ENCODE measurements around the gene AP1M1. TPM values are rescaled to one million over a fixed set of nuclear protein-coding genes. Genes with fewer than 3 reads are reported as not detected.

The AP1M1 gene
- total RNA-seq, 1 experiment from 2014 or later = 27.7 TPM

DNA sequence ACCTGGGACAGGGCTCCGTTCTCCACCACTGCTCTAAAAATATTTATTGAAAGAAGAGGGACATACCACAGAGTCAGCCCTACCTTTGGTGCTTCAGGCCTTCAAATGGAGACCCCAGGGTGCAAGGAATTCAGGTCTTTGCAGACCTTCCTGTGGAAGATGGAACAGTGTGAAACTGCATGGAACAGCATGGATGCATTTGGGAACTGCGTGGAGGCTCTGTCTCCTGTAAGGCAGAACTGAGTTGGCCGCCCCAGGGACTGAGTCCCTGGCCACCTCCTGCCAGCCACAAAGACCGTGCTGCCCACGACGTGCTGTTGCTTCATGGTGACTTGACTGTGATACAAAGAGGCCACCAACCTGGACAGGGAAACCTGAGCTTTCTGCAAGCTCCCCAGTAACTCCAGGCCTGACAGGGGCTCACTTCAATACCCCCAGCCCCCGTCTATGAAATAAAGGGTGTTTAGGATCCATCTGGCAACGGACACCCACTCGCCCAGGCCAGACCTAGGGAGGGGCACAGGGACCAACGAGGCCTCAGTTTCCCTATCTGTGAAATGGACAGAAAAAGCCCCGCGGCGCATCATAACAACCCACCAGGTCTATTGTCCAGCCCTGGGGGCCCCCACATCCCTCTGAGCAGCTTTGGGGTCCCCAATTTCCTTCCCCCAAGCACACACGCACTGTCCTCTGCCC lies 68.3 kb downstream of the AP1M1 start:
- H3K36me3 Mint-ChIP-seq = no peaks in the 10 kb centered on the region
- POLR2A ChIA-PET = no interaction called here
- H3K9me3 Mint-ChIP-seq = no peaks in the 10 kb centered on the region

DNA sequence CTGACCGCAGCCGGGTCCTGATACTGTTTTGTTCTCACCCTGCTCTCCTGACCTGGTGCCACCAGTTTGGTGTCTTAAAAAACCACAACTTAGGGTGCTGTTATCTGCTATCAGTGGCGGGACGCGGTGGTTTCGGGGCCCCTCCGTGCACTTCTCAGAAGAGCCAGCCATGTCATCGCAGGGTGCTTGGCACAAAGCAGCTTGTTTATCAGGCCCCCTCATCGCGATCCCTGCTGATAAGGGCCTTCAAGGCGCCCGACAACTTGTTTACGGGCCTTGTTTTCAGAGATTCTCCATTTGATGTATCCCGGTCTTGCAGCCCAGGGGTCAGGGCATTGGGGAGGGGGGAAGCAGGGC lies 68.9 kb downstream of the AP1M1 start:
- ChIA-PET CTCF (interaction anchor here (1.0 kb wide), 1 partner anchor 110 kb away, joined by 3 read pairs; no protein-coding TSS in a partner anchor), POLR2A (no interaction called here)
- DNase-seq (ENCODE audit: low spot score) (no peak), ATAC-seq (no peak)
- Mint-ChIP-seq H3K36me3 (no peaks in the 10 kb centered on the region), H3K4me3 (no peak overlapping the region), H3K27me3 (ENCODE audit: low read depth) (no peaks in the 10 kb centered on the region), H3K9me3 (no peaks in the 10 kb centered on the region), H3K27ac (no peak overlapping the region), H3K4me1 (no peaks in the 10 kb centered on the region)
- TF ChIP-seq, protein P1, sequence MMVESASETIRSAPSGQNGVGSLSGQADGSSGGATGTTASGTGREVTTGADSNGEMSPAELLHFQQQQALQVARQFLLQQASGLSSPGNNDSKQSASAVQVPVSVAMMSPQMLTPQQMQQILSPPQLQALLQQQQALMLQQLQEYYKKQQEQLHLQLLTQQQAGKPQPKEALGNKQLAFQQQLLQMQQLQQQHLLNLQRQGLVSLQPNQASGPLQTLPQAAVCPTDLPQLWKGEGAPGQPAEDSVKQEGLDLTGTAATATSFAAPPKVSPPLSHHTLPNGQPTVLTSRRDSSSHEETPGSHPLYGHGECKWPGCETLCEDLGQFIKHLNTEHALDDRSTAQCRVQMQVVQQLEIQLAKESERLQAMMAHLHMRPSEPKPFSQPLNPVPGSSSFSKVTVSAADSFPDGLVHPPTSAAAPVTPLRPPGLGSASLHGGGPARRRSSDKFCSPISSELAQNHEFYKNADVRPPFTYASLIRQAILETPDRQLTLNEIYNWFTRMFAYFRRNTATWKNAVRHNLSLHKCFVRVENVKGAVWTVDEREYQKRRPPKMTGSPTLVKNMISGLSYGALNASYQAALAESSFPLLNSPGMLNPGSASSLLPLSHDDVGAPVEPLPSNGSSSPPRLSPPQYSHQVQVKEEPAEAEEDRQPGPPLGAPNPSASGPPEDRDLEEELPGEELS (CRISPR knock-in tag; IDR thresholded peaks at IDR 0.05) = no peak
- TF ChIP-seq, protein P2, sequence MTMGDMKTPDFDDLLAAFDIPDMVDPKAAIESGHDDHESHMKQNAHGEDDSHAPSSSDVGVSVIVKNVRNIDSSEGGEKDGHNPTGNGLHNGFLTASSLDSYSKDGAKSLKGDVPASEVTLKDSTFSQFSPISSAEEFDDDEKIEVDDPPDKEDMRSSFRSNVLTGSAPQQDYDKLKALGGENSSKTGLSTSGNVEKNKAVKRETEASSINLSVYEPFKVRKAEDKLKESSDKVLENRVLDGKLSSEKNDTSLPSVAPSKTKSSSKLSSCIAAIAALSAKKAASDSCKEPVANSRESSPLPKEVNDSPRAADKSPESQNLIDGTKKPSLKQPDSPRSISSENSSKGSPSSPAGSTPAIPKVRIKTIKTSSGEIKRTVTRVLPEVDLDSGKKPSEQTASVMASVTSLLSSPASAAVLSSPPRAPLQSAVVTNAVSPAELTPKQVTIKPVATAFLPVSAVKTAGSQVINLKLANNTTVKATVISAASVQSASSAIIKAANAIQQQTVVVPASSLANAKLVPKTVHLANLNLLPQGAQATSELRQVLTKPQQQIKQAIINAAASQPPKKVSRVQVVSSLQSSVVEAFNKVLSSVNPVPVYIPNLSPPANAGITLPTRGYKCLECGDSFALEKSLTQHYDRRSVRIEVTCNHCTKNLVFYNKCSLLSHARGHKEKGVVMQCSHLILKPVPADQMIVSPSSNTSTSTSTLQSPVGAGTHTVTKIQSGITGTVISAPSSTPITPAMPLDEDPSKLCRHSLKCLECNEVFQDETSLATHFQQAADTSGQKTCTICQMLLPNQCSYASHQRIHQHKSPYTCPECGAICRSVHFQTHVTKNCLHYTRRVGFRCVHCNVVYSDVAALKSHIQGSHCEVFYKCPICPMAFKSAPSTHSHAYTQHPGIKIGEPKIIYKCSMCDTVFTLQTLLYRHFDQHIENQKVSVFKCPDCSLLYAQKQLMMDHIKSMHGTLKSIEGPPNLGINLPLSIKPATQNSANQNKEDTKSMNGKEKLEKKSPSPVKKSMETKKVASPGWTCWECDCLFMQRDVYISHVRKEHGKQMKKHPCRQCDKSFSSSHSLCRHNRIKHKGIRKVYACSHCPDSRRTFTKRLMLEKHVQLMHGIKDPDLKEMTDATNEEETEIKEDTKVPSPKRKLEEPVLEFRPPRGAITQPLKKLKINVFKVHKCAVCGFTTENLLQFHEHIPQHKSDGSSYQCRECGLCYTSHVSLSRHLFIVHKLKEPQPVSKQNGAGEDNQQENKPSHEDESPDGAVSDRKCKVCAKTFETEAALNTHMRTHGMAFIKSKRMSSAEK (CRISPR knock-in tag; IDR thresholded peaks at IDR 0.05; ENCODE audit: borderline replicate concordance) = no peak
- TF ChIP-seq, protein P3, sequence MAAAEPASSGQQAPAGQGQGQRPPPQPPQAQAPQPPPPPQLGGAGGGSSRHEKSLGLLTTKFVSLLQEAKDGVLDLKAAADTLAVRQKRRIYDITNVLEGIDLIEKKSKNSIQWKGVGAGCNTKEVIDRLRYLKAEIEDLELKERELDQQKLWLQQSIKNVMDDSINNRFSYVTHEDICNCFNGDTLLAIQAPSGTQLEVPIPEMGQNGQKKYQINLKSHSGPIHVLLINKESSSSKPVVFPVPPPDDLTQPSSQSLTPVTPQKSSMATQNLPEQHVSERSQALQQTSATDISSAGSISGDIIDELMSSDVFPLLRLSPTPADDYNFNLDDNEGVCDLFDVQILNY (CRISPR knock-in tag; IDR thresholded peaks at IDR 0.05) = no peak
- TF ChIP-seq ZNF416 (CRISPR knock-in tag; IDR thresholded peaks at IDR 0.05) = no peak
- TF ChIP-seq, protein P4, sequence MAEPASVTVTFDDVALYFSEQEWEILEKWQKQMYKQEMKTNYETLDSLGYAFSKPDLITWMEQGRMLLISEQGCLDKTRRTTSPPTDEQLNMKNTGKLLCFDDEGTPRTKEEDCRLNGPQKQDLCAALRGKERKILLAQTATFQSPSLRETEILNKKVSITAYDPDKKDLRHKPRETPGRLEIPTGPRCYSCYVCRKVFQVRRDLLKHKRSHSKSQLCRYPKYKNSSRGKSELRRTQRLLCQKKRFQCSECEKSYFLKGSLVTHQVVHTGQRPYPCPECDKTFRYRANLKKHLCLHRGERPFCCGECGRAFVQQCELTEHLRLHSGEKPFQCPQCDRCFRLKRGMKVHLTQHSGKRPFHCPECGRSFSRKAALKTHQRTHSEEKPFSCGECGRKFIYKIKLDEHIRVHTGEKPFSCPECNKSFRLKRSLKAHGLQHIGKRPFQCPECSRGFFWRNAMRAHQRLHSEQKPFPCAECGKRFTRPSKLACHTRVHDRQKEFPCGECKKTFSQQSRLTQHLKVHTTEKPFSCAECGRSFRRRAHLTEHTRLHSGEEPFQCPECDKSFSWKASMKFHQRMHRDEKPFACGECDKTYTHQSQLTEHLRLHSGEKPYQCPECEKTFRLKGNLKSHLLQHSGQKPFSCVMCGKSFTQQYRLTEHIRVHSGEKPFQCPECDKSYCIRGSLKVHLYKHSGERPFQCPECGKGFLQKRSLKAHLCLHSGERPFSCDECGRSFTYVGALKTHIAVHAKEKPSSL (CRISPR knock-in tag; conservative IDR thresholded peaks at IDR 0.05) = no peak
- TF ChIP-seq JAZF1 (CRISPR knock-in tag; IDR thresholded peaks at IDR 0.05) = no peak
- TF ChIP-seq, protein P5, sequence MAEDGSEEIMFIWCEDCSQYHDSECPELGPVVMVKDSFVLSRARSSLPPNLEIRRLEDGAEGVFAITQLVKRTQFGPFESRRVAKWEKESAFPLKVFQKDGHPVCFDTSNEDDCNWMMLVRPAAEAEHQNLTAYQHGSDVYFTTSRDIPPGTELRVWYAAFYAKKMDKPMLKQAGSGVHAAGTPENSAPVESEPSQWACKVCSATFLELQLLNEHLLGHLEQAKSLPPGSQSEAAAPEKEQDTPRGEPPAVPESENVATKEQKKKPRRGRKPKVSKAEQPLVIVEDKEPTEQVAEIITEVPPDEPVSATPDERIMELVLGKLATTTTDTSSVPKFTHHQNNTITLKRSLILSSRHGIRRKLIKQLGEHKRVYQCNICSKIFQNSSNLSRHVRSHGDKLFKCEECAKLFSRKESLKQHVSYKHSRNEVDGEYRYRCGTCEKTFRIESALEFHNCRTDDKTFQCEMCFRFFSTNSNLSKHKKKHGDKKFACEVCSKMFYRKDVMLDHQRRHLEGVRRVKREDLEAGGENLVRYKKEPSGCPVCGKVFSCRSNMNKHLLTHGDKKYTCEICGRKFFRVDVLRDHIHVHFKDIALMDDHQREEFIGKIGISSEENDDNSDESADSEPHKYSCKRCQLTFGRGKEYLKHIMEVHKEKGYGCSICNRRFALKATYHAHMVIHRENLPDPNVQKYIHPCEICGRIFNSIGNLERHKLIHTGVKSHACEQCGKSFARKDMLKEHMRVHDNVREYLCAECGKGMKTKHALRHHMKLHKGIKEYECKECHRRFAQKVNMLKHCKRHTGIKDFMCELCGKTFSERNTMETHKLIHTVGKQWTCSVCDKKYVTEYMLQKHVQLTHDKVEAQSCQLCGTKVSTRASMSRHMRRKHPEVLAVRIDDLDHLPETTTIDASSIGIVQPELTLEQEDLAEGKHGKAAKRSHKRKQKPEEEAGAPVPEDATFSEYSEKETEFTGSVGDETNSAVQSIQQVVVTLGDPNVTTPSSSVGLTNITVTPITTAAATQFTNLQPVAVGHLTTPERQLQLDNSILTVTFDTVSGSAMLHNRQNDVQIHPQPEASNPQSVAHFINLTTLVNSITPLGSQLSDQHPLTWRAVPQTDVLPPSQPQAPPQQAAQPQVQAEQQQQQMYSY (CRISPR knock-in tag; IDR thresholded peaks at IDR 0.05) = no peak
- no peak for TF ChIP-seq HMGA2 (CRISPR knock-in tag; IDR thresholded peaks at IDR 0.05)
- TF ChIP-seq, protein P6, sequence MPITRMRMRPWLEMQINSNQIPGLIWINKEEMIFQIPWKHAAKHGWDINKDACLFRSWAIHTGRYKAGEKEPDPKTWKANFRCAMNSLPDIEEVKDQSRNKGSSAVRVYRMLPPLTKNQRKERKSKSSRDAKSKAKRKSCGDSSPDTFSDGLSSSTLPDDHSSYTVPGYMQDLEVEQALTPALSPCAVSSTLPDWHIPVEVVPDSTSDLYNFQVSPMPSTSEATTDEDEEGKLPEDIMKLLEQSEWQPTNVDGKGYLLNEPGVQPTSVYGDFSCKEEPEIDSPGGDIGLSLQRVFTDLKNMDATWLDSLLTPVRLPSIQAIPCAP (CRISPR knock-in tag; IDR thresholded peaks at IDR 0.05) = no peak
- no peak for TF ChIP-seq CREM (CRISPR knock-in tag; IDR thresholded peaks at IDR 0.05)
- TF ChIP-seq, protein P7, sequence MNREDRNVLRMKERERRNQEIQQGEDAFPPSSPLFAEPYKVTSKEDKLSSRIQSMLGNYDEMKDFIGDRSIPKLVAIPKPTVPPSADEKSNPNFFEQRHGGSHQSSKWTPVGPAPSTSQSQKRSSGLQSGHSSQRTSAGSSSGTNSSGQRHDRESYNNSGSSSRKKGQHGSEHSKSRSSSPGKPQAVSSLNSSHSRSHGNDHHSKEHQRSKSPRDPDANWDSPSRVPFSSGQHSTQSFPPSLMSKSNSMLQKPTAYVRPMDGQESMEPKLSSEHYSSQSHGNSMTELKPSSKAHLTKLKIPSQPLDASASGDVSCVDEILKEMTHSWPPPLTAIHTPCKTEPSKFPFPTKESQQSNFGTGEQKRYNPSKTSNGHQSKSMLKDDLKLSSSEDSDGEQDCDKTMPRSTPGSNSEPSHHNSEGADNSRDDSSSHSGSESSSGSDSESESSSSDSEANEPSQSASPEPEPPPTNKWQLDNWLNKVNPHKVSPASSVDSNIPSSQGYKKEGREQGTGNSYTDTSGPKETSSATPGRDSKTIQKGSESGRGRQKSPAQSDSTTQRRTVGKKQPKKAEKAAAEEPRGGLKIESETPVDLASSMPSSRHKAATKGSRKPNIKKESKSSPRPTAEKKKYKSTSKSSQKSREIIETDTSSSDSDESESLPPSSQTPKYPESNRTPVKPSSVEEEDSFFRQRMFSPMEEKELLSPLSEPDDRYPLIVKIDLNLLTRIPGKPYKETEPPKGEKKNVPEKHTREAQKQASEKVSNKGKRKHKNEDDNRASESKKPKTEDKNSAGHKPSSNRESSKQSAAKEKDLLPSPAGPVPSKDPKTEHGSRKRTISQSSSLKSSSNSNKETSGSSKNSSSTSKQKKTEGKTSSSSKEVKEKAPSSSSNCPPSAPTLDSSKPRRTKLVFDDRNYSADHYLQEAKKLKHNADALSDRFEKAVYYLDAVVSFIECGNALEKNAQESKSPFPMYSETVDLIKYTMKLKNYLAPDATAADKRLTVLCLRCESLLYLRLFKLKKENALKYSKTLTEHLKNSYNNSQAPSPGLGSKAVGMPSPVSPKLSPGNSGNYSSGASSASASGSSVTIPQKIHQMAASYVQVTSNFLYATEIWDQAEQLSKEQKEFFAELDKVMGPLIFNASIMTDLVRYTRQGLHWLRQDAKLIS (CRISPR knock-in tag; IDR thresholded peaks at IDR 0.05; ENCODE audit: borderline replicate concordance) = no peak
- TF ChIP-seq, protein P8, sequence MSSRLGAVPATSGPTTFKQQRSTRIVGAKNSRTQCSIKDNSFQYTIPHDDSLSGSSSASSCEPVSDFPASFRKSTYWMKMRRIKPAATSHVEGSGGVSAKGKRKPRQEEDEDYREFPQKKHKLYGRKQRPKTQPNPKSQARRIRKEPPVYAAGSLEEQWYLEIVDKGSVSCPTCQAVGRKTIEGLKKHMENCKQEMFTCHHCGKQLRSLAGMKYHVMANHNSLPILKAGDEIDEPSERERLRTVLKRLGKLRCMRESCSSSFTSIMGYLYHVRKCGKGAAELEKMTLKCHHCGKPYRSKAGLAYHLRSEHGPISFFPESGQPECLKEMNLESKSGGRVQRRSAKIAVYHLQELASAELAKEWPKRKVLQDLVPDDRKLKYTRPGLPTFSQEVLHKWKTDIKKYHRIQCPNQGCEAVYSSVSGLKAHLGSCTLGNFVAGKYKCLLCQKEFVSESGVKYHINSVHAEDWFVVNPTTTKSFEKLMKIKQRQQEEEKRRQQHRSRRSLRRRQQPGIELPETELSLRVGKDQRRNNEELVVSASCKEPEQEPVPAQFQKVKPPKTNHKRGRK (CRISPR knock-in tag; IDR thresholded peaks at IDR 0.05; ENCODE audit: borderline replicate concordance) = no peak
- TF ChIP-seq KAT7 (CRISPR knock-in tag; IDR thresholded peaks at IDR 0.05; ENCODE audit: borderline replicate concordance) = no peak

More for the DNA sequence above, 68.3 kb downstream of the AP1M1 start:
- H3K4me1 Mint-ChIP-seq = no peaks in the 10 kb centered on the region
- TF ChIP-seq HMGA2 (CRISPR knock-in tag; IDR thresholded peaks at IDR 0.05) = no peak
- CTCF ChIA-PET = no interaction called here
- ATAC-seq (no peak), DNase-seq (ENCODE audit: low spot score) (no peak)
- no peak overlapping the region for H3K27ac Mint-ChIP-seq
- no peak overlapping the region for H3K4me3 Mint-ChIP-seq
- H3K27me3 Mint-ChIP-seq (ENCODE audit: low read depth) = no peaks in the 10 kb centered on the region
